WERI-Rb-1 (cell line): ENCODE measurements around the gene HDLBP.

Experiments used
- DNase-seq: peaks from one replicate; pipeline ENCODE4 v3.0.0-alpha.2; 2020
- H3K27ac ChIP-seq: fragments of 250-450 bp; sonication (Bioruptor Pico); 2 replicates; pipeline ENCODE4 v1.5.1; 2020; ENCODE audit warnings: mild to moderate bottlenecking, moderate library complexity
- H3K27me3 ChIP-seq: fragments of 250-450 bp; sonication (Bioruptor Pico); 2 replicates; pipeline ENCODE4 v1.5.1; 2021; ENCODE audit warnings: mild to moderate bottlenecking, low read depth, moderate library complexity; ENCODE audit not compliant: insufficient read depth, severe bottlenecking
- H3K36me3 ChIP-seq: fragments of 250-450 bp; sonication (Bioruptor Pico); 2 replicates; pipeline ENCODE4 v1.5.1; 2020; ENCODE audit warnings: mild to moderate bottlenecking, moderate library complexity
- H3K4me3 ChIP-seq: 2 replicates; pipeline ENCODE4 v1.5.1; 2011; ENCODE audit warnings: low read depth, mild to moderate bottlenecking, control low read depth, low read length
- H3K9me3 ChIP-seq: fragments of 250-450 bp; sonication (Bioruptor Pico); 2 replicates; pipeline ENCODE4 v1.5.1; 2021; ENCODE audit warnings: mild to moderate bottlenecking, moderate library complexity; ENCODE audit not compliant: severe bottlenecking
- CTCF ChIP-seq: IDR thresholded peaks from 2 replicates; pipeline ENCODE4 v1.5.1; 2011; ENCODE audit warnings: low read depth, mild to moderate bottlenecking, control low read depth, inconsistent platforms, low read length

HDLBP gene

GRCh38 chr2:241270531-241270930 is 44.9 kb downstream of the HDLBP start:
- no peak for DNase-seq
- Histone ChIP-seq H3K27me3 (no peaks in the 10 kb centered on the region), H3K4me3 (no peak overlapping the region), H3K36me3 (peaks cover 45% of the 10 kb centered on the region), H3K27ac (no peak overlapping the region), H3K9me3 (no peaks in the 10 kb centered on the region)
- TF ChIP-seq CTCF: no peak

GRCh38 chr2:241269707-241270520 is 45.6 kb downstream of the HDLBP start:
- Histone ChIP-seq H3K4me3 (no peak overlapping the region), H3K9me3 (no peaks in the 10 kb centered on the region), H3K36me3 (peaks cover 52% of the 10 kb centered on the region), H3K27me3 (no peaks in the 10 kb centered on the region), H3K27ac (no peak overlapping the region)
- no peak for TF ChIP-seq CTCF
- DNase-seq: no peak

GRCh38 chr2:241268716-241269445 is 46.6 kb downstream of the HDLBP start:
- peaks cover 61% of the 10 kb centered on the region for H3K36me3 ChIP-seq
- H3K9me3 ChIP-seq: no peaks in the 10 kb centered on the region
- no peak overlapping the region for H3K27ac ChIP-seq
- no peak for TF ChIP-seq CTCF
- H3K4me3 ChIP-seq: no peak overlapping the region
- no peak for DNase-seq
- no peaks in the 10 kb centered on the region for H3K27me3 ChIP-seq

- DNase-seq: no peak
- no peak for TF ChIP-seq CTCF
- peaks cover 66% of the 10 kb centered on the region for H3K36me3 ChIP-seq
- H3K27ac ChIP-seq: no peak overlapping the region
- H3K9me3 ChIP-seq: no peaks in the 10 kb centered on the region
- H3K4me3 ChIP-seq: no peak overlapping the region
- no peaks in the 10 kb centered on the region for H3K27me3 ChIP-seq
Measured at GRCh38 chr2:241268306-241268705, 47.2 kb downstream of the HDLBP start.

- Histone ChIP-seq H3K9me3 (no peaks in the 10 kb centered on the region), H3K36me3 (peaks cover 75% of the 10 kb centered on the region), H3K27me3 (no peaks in the 10 kb centered on the region), H3K27ac (no peak overlapping the region), H3K4me3 (no peak overlapping the region)
- DNase-seq: no peak
- no peak for TF ChIP-seq CTCF
Measured at GRCh38 chr2:241267249-241268067, 48.0 kb downstream of the HDLBP start.
